DOHH2 (cell line): ENCODE results near the gene MYBPH.

Experiments used
- CTCF ChIP-seq: fragments of 200-600 bp; sonication (generic); IDR thresholded peaks from one replicate; pipeline ENCODE4 v1.5.1; 2014; ENCODE audit warnings: antibody characterized with exemption, mild to moderate bottlenecking, low read depth, low read length; ENCODE audit not compliant: poor library complexity, severe bottlenecking
- EZH2phosphoT487 ChIP-seq: fragments of 200-600 bp; sonication (generic); IDR thresholded peaks from 2 replicates; pipeline ENCODE4 v1.6.1; 2017; ENCODE audit warnings: borderline replicate concordance, mild to moderate bottlenecking, antibody characterized with exemption, low read length, moderate library complexity, mixed read lengths

GRCh38 chr1:203165800-203166161 lies 9.8 kb downstream of the MYBPH start:
- no peak for TF ChIP-seq CTCF
- TF ChIP-seq EZH2phosphoT487: no peak
